ENCODE measurements around the gene SIGMAR1. TPM values are rescaled to one million over a fixed set of nuclear protein-coding genes. Genes with fewer than 3 reads are reported as not detected.

SIGMAR1 gene
- 70.0 and 112 TPM in 2 replicates for total RNA-seq

DNA sequence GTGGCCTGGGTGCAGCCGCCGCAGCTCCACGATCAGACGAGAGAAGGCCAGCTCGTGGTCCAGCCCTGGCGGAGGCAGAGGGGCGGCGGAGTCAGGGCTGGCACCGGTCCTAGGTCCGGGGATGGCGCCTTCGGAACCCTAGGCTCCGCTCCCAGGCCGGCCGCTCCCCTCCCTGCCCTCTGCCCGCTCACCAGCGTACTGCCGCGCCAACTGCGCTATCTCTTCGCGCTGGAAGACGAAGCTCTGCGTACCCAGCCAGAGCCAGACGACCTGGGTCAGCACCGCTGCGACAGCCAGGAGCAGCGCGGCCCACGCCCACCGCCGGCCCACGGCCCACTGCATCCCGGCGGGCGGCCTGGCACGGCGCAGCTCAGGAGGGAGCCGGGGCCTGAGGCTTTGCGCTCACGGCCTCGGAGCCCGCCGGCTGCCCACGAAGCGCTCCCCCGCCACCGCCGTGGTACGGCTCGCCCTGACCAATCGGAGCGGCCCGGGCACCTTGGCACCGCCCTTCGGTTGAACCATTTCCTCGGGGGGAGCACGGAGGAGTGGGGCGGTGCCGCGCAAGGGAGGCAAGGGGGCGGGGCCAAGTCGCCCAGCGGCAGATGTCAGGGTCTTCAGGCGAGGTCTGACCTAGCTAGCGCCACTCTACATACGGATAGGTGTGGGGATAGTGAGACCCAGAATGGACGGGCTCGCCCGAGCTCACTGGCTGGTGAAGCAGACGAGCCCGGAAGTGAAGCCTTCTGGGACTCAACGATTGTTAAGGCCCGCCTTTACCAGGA is at the start of gene SIGMAR1:
TSS of gene SIGMAR1 (minus strand) at position 432 of the 782 bp plus-strand sequence. CDS start at position 342, 90 bp downstream.

GRCh38 chr9:34662526-34663302 is 25.1 kb upstream of the SIGMAR1 start, which contains the start of gene CCL27:
TSS of gene CCL27 (minus strand) at chr9:34662657. CDS start at chr9:34662633, 24 bp downstream.

DNA sequence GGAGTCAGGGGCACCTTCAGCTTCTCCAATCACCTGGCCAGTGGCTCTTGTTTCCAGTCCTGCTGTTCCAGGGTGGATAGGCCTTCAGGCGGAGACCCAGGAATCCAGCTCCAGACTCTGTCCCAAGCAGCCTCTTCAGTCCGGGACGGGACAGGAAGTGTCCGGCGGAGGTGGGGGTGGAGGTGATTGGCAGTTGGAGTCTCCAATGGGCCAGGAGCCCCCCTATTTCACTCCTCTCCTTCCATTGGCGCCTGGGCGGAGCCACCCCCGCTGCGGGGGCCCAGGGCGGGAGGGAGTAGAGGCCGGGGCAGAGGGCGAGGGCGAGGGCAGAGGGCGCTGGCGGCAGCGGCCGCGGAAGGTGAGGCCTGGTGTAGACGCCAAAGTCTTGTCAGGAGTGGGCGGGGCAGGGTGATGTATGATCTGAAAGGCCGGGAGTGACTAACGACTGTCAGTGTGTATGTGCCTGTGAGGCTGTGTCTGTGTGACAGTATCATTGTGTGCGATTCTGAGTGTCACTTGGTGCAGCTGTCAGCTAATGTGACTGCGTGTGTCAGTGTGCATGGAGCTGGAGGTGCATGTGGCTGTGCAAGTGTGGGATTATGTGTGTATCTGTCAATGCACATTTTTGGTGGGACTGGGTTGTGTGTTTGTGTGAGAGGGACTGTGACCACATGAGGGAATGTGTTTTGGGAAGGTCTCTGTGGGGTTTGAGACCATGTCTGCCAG is 14.5 kb upstream of the SIGMAR1 start, which contains the start of gene IL11RA:
TSS of gene IL11RA (plus strand) at position 310 of the 726 bp plus-strand sequence. CDS start 3,033 bp downstream, outside the sequence.

DNA sequence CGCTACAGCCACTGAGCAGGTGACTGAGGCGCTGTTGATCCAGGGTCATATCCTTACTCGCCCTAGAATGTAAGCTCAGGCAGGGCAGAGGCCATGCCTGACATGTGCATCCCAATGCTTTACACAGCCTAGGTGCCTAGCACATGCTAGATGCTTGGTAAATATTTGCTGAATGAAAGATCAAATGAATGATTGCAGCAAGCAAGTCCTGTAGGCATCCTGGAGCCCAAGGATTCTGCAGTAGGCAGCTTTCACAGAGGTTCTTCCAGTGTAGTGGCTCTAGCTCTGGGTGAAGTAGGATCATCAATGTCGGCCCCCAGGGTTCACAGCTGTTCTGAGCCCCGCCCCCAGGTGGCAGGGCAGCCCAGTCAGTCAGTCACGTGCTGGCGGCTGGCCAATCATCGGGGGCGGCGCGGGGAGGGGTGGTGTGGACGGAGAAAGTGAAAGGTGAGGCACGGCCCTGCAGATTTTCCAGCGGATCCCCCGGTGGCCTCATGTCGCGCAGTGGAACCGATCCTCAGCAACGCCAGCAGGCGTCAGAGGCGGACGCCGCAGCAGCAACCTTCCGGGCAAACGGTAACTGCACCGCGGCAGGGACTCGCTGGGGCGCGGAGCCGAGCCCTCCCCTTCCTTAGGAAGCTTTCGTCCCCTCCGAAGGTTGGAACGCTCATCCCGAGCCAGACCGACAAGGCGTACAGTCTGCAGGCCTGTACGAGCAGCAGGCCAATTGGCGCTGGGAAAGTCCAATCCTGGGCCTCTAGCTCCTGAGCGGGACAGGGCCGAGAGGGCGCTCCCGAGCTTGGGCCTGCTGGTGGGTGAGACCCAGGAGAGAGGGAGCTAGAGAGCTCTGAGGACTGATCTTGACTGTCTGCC is 8.9 kb upstream of the SIGMAR1 start, which contains the start of gene GALT:
TSS of gene GALT (plus strand) at position 465 of the 873 bp plus-strand sequence. CDS start at position 495, 30 bp downstream.

DNA sequence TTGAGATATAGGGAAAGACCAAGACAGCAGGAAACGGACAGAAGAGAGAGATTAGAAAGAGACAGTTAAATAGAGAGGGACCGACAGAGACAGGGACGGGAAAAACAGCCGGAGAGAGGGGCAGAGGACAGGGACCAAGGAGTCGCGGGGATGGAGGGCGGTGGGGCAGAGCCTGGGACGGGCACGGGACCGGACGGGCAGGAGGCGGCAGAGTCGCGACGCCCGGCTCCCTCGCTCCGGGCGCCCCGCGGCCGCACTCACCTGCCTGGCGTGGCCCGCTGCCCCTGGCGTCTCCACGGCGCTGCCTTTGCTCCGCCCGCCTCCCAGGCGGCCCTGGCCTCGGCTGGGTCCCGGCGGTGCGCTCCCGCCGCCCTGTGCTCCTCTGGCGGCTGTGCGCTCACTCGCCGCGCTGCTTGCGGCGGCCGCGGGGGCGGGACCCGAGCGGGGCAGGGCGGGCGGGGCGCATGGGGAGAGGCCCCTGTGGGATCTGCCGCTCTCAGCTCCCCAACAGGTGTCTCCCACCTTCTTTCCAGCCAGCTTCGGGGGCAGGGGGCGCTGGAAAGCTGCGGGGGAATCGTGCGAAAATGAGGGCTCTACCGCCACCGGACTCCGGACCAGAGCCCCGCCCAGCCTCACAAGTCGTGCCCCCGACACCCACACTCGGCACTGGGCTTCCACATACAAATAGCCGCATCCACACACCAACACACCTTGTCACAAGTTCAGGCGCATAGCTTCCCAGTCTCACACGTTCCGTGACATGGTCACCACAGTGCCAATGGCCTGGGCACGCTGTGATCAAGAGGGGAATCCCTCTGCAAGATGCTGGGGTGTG is 8.7 kb downstream of the SIGMAR1 start, which contains the start of gene ARID3C:
TSS of gene ARID3C (minus strand) at position 411 of the 835 bp plus-strand sequence. CDS start 1,052 bp downstream, outside the sequence.

DNA sequence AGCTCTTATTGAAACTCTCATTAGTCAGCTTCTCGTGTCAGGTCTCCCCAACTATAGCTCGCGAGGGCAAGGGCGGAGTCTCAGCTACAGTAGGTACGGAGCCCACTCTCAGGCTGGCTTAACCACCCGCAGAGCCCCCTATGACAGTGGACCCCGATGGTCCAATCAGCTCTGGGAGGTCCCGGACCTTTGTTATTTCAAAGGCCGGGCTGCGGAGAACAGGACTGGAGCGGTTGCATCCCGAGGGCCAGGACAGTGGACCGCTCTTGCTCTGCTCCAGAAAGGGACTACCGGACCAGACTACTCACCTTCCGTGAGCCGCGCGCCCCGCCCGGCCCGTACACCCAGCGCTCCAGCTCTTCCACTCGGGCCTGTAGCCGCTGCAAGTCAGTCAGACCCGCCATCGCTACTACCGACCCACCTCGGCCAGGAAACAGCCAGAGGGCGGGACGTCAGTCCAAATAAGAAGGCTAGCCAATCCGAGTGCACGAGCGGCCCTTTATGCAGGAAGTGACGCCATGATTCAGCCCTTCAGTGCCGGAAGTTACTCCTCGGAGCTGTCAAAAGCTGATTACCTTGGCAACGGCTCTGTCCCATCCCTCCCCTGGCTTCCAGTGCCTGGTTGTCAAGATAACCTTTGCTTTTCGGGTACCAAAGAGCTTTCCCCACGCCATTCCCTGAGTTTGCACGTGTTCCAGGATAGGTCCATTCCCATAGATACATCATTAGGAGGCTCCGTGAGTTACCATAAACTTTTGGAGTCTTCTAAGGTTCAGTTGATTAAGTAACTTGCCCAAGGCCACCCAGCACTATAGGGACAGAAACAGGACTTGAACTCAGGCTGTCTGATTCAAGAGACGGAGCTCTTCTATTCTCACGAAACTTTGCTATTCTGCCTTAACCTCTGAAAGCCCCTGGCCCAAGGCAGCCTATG is 17.3 kb downstream of the SIGMAR1 start, which contains the start of gene DCTN3:
TSS of gene DCTN3 (minus strand) at position 435 of the 934 bp plus-strand sequence. CDS start at position 404, 31 bp downstream.

DNA sequence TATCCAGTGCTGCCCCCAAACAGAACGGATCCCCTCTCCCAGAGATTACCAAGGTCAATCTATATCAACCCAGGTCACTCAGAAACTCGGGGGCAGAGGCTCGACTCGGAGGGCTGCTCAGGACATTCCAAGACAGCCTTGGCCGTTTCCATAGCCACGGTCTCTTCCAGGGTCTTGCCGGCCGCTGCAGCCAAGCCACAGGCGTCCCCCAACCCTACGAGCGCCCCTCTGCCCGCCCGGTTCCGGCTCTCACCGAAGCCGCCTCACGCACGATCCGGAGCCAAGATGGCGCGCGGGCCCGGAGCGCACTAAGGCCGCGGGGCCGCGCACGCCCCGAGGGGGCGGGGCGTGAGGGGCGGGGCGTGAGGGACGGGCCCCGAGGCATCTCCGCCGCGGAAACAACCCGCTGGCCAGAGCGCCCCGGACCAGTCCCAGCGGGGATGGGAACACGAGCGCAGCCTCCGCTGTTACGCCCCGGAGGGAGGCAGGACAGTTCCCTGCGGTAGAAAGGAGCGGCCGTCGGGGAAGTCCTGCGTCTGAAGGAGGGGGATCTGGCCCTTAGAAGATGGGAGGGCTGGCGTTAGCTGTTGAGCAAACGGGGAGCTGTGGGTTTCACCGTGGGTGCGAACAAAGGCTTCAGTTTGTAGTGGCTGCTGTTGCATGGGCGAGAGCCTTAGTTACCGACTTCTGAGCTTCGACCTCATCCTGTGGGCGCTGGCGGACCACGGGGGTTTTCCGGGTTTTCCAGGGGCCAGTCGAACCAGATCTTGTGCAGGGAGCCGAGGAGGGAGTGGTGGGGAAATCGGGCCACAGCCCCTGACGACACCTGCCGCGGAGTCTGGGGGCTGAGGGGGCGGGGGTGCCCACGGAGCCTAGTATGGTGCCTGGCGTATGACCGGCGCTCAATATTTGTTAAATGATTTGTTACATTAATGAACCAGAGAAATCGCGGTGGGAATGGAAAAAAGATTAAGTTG is 25.5 kb downstream of the SIGMAR1 start, which contains the start of gene RPP25L:
TSS of gene RPP25L (minus strand) at position 287 of the 977 bp plus-strand sequence. CDS start 801 bp downstream, outside the sequence.

DNA sequence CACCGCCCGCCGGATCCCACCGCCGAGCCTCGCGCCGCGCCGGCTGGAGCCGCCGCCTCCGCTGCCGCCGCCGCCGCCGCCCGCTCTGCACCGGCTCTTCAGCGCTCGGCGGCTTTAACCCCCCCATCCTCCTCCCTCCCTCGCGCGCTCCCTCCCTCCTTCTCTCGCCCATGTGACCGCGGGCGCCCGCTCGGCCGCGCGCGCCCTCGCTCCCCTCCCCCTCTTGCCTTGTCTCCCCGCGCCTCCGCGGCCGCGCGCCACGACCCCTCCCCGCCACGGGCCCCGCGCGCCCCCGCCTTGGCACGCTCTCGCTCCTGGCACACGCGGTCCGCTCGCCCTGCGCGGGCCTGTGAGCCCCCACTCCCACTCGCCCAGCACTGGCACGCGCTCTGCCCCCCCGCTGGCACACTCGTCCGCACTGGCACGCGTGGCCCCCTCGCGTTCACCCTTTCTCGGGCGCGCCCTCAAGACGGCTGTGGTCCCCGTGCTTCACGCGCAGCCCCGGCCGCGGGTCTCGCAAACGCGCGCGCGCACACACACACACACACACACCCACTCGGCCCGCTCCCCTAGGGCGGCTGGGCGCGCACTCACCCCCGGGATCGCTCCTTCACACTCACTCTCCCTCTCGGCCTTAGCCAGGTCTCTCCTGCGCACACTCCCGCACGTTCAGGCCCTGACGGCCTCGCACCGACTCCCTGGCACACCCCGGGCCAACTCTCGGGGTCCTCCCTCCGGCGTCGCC is 47.8 kb downstream of the SIGMAR1 start, which contains the start of gene CNTFR:
TSS of gene CNTFR (minus strand) at position 89 of the 745 bp plus-strand sequence. CDS start 20,743 bp downstream, outside the sequence.

Small RNAs within 50 kb of the gene (small RNA-seq; reads per million reads assigned to genes)
- gene CCL27 (ENCODE audit: low replicate concordance) = not detected

Other genes starting within 250 kb of the SIGMAR1 start
- 10.9 and 20.9 TPM in 2 replicates for gene FAM219A, start 179.2 kb downstream of the SIGMAR1 start, total RNA-seq
- gene DNAI1, start 179.0 kb downstream of the SIGMAR1 start, total RNA-seq = not detected in 2 replicates
- gene ENHO, start 114.8 kb downstream of the SIGMAR1 start, total RNA-seq = 0.14 TPM in 1 of 2 replicates, not detected in the other
- not detected in 2 replicates for gene CNTFR, start 48.1 kb downstream of the SIGMAR1 start, total RNA-seq
- gene RPP25L, start 25.7 kb downstream of the SIGMAR1 start, total RNA-seq = 10.0 and 17.3 TPM in 2 replicates
- gene DCTN3, start 17.3 kb downstream of the SIGMAR1 start, total RNA-seq = 68.3 and 81.2 TPM in 2 replicates
- gene ARID3C, start 8.7 kb downstream of the SIGMAR1 start, total RNA-seq = 0.22 TPM in 1 of 2 replicates, not detected in the other
- gene GALT, start 8.9 kb upstream of the SIGMAR1 start, total RNA-seq = 29.3 and 35.9 TPM in 2 replicates
- gene IL11RA, start 14.4 kb upstream of the SIGMAR1 start, total RNA-seq = 5.9 and 10.2 TPM in 2 replicates
- gene CCL27, start 24.9 kb upstream of the SIGMAR1 start, total RNA-seq = not detected in 2 replicates
- gene CCL19, start 53.5 kb upstream of the SIGMAR1 start, total RNA-seq = not detected in 2 replicates
- not detected in 2 replicates for gene CCL21, start 72.3 kb upstream of the SIGMAR1 start, total RNA-seq